Smooth muscle cell (in vitro differentiated cells): ENCODE results near the gene PLXNA2. TPM values are rescaled to one million over a fixed set of nuclear protein-coding genes. Genes with fewer than 3 reads are reported as not detected.

Experiments used
- DNase-seq: peaks from one replicate; lab custom pipeline; 2025; ENCODE audit not compliant: unreplicated experiment; lab: John Stamatoyannopoulos, UW
- H2AFZ ChIP-seq: fragments of 200-600 bp; sonication (generic); 2 replicates; pipeline ENCODE4 v1.6.0; 2016; ENCODE audit warnings: antibody characterized with exemption, low read depth, mild to moderate bottlenecking
- H3F3A ChIP-seq: fragments of 200-600 bp; sonication (generic); 2 replicates; pipeline ENCODE4 v1.6.0; 2017; ENCODE audit warnings: antibody characterized with exemption, low read depth
- H3K27ac ChIP-seq: fragments of 200-600 bp; sonication (generic); 2 replicates; pipeline ENCODE4 v1.5.1; 2016; ENCODE audit warnings: low read depth, mild to moderate bottlenecking
- H3K27me3 ChIP-seq: fragments of 200-600 bp; sonication (generic); 2 replicates; pipeline ENCODE4 v1.6.1; 2016; ENCODE audit warnings: low read depth, mild to moderate bottlenecking
- H3K36me3 ChIP-seq: fragments of 200-600 bp; sonication (generic); 2 replicates; pipeline ENCODE4 v1.5.1; 2016; ENCODE audit warnings: low read depth
- H3K4me1 ChIP-seq: fragments of 200-600 bp; sonication (generic); 2 replicates; pipeline ENCODE4 v1.5.1; 2016; ENCODE audit warnings: low read depth
- H3K4me2 ChIP-seq: fragments of 200-600 bp; sonication (generic); 2 replicates; pipeline ENCODE4 v1.6.0; 2016; ENCODE audit warnings: mild to moderate bottlenecking
- H3K4me3 ChIP-seq: fragments of 200-600 bp; sonication (generic); 2 replicates; pipeline ENCODE4 v1.5.1; 2016; ENCODE audit warnings: mild to moderate bottlenecking
- H3K79me2 ChIP-seq: fragments of 200-600 bp; sonication (generic); 2 replicates; pipeline ENCODE4 v1.6.0; 2016; ENCODE audit warnings: low read depth, mild to moderate bottlenecking
- H3K9ac ChIP-seq: fragments of 200-600 bp; sonication (generic); 2 replicates; pipeline ENCODE4 v1.6.0; 2016; ENCODE audit warnings: low read depth
- H3K9me3 ChIP-seq: fragments of 200-600 bp; sonication (generic); replicated peaks from 2 replicates; pipeline ENCODE4 v1.5.1; 2016; ENCODE audit warnings: low read depth
- H4K20me1 ChIP-seq: fragments of 200-600 bp; sonication (generic); 2 replicates; pipeline ENCODE4 v1.6.0; 2016; ENCODE audit warnings: low read depth
- WGBS: methylation state at CpG from one replicate; pipeline ENCODE4 v1.1.7; 2016; ENCODE audit warnings: low lambda C conversion rate; 5-methylcytosine and 5-hydroxymethylcytosine counted together
- polyA plus RNA-seq: library from polyadenylated mRNA; unstranded; fragments of >200 nt; fragmentation: Nextera tagmentation; extraction: Ambion mirVana; gene quantifications from 2 replicates; pipeline ENCODE4 v1.2.1, GENCODE V29; 2016
- total RNA-seq: library from RNA; depleted of rRNA; stranded (reverse); fragments of >200 nt; gene quantifications from 2 replicates; pipeline ENCODE4 v1.2.3, GENCODE V29; 2014
- TF ChIP-seq, protein P1 (sequence below): fragments of 200-600 bp; sonication (generic); IDR thresholded peaks from 2 replicates; pipeline ENCODE4 v1.5.1; 2017; ENCODE audit warnings: borderline replicate concordance, mild to moderate bottlenecking, antibody characterized with exemption; ENCODE audit not compliant: insufficient read depth, poor library complexity, severe bottlenecking

PLXNA2 gene
- total and polyA plus RNA-seq, 2 experiments from 2014 or later: 8.2 to 8.7 TPM

DNA sequence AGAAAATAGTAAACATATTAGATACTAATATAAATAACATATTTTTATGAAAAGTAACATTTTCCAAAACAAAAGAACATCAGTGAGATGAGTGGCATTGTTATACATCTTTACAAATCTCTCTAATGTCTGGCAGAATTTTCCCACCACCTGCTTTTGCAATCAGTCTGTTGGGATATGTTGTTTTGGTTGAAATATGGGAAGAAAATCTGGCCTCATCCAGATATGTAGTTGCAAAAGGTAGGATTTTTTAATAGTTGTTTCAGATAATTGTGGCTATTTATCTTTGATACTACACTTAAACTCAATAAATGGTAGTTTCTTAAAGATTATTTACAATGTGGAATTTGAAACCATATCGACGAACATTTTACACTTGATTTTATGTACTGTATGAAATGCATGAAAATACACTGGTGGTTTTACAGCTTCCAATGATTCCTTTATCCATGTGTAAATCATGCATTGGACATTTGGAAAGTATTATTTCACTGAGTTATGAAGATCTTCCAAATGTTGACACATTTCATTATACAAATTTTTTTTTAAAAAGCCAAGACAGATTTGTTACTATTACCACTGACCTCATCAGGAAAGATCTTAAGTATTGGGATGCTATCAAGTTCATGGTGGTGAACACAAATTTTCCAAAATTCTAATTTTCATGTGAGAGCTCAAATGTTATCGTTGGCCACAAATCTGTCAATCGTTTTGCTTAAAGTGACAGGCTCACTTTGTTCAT is 259.2 kb downstream of the PLXNA2 start:
- Histone ChIP-seq H3F3A (no peaks in the 10 kb centered on the region), H3K9me3 (no peaks in the 10 kb centered on the region), H3K4me1 (no peaks in the 10 kb centered on the region), H3K27me3 (peaks cover 6% of the 10 kb centered on the region), H3K79me2 (no peaks in the 10 kb centered on the region), H3K36me3 (no peaks in the 10 kb centered on the region), H4K20me1 (no peaks in the 10 kb centered on the region), H3K4me3 (no peak overlapping the region), H3K9ac (no peak overlapping the region), H3K27ac (no peak overlapping the region), H2AFZ (no peak overlapping the region), H3K4me2 (no peak overlapping the region)
- TF ChIP-seq, protein P1, sequence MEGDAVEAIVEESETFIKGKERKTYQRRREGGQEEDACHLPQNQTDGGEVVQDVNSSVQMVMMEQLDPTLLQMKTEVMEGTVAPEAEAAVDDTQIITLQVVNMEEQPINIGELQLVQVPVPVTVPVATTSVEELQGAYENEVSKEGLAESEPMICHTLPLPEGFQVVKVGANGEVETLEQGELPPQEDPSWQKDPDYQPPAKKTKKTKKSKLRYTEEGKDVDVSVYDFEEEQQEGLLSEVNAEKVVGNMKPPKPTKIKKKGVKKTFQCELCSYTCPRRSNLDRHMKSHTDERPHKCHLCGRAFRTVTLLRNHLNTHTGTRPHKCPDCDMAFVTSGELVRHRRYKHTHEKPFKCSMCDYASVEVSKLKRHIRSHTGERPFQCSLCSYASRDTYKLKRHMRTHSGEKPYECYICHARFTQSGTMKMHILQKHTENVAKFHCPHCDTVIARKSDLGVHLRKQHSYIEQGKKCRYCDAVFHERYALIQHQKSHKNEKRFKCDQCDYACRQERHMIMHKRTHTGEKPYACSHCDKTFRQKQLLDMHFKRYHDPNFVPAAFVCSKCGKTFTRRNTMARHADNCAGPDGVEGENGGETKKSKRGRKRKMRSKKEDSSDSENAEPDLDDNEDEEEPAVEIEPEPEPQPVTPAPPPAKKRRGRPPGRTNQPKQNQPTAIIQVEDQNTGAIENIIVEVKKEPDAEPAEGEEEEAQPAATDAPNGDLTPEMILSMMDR: no peak
- 92% methylated on average over 4 of the region's 4 CpGs for WGBS
- no peak for DNase-seq

DNA sequence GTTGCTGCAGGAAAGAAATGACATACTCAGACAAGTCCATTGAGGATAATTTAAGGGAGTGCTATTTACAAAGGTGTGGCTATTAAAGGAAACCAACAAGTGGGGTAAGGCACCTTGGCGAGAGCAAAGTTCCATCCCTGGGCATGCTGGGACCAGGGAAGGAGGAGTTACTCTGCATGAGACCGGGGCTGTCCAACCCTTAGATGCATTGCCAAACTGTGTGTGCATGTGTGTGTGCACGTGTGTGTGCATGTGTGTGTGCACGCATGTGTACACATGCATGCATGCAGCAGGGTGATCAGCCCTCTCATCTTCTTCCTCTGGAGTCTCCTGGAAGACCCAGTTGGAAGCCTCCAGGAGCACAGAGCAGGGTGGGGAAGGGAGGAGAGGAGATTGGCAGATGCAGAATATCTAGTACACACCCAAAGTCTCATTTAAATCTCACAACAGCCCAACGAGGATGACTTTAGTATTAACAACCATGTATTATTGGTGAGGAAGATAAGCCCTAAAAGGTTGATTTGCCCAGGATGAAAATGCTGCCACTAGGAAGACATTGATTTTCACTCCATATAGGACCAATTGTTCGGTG is 261.0 kb downstream of the PLXNA2 start:
- Histone ChIP-seq H3K9me3 (no peaks in the 10 kb centered on the region), H3K36me3 (no peaks in the 10 kb centered on the region), H3K9ac (no peak overlapping the region), H3F3A (no peaks in the 10 kb centered on the region), H3K79me2 (no peaks in the 10 kb centered on the region), H3K27ac (no peak overlapping the region), H4K20me1 (no peaks in the 10 kb centered on the region), H3K4me1 (no peaks in the 10 kb centered on the region), H3K4me3 (no peak overlapping the region), H2AFZ (no peak overlapping the region), H3K27me3 (peaks cover 23% of the 10 kb centered on the region), H3K4me2 (no peak overlapping the region)
- 89% methylated on average over 6 of the region's 6 CpGs for WGBS
- DNase-seq: no peak
- TF ChIP-seq, protein P1: no peak

DNA sequence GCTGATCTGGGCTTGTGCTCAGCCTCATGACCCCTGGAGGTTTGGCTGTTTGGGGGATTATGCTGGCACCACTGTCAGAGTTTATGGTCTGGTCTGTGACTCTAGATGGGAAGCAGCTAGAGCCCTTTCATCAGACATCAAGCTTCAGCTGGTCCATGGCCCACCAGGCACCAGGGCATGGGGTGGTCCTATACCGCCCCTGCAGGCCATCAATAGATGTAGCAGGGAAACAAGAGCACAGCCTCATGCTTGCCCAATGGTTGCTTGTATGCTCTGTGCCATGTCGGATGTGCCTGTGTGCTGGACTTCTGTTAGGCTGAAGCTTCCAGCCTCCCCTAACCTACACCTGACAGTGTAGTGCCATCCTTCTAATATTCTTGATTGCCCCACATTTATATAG is 262.2 kb downstream of the PLXNA2 start:
- no peak overlapping the region for H2AFZ ChIP-seq
- no peaks in the 10 kb centered on the region for H3K36me3 ChIP-seq
- no peak overlapping the region for H3K4me2 ChIP-seq
- TF ChIP-seq, protein P1: peak; percentile 30
- no peaks in the 10 kb centered on the region for H4K20me1 ChIP-seq
- no peak overlapping the region for H3K4me3 ChIP-seq
- 31% methylated on average over 2 of the region's 2 CpGs for WGBS
- no peaks in the 10 kb centered on the region for H3K9me3 ChIP-seq
- no peaks in the 10 kb centered on the region for H3K4me1 ChIP-seq
- no peaks in the 10 kb centered on the region for H3K79me2 ChIP-seq
- H3K27ac ChIP-seq: no peak overlapping the region
- peaks cover 35% of the 10 kb centered on the region for H3K27me3 ChIP-seq
- no peak overlapping the region for H3K9ac ChIP-seq
- H3F3A ChIP-seq: no peaks in the 10 kb centered on the region
- no peak for DNase-seq
